Bronchial smooth muscle cell (primary cell): ENCODE results near the gene DYNC1LI1. TPM values are rescaled to one million over a fixed set of nuclear protein-coding genes. Genes with fewer than 3 reads are reported as not detected.

Source experiments
- total RNA-seq: library from RNA; depleted of rRNA; stranded (reverse); fragments of >200 nt; gene quantifications from 2 replicates; pipeline ENCODE4 v1.2.1, GENCODE V29; 2014

DYNC1LI1 gene
- 30.4 and 32.2 TPM in 2 replicates for total RNA-seq

GRCh38 chr3:32570421-32571191, at the start of gene DYNC1LI1:
Gene DYNC1LI1, minus strand, starts transcription at chr3:32570858. Its CDS starts 88 bp downstream, at chr3:32570770.

GRCh38 chr3:32502118-32502945, 68.3 kb downstream of the DYNC1LI1 start, which contains the start of gene CMTM6:
Gene CMTM6, minus strand, starts transcription at chr3:32502852. Its CDS starts 107 bp downstream, at chr3:32502745.

Other genes starting within 250 kb of the DYNC1LI1 start
- 2.1 and 3.8 TPM in 2 replicates for gene CMTM7, start 179.0 kb downstream of the DYNC1LI1 start, total RNA-seq
- 43.4 and 66.0 TPM in 2 replicates for gene CMTM6, start 68.0 kb downstream of the DYNC1LI1 start, total RNA-seq
- gene CNOT10, start 114.3 kb upstream of the DYNC1LI1 start, total RNA-seq: 20.6 and 21.5 TPM in 2 replicates
- gene TRIM71, start 247.1 kb upstream of the DYNC1LI1 start, total RNA-seq: not detected in 2 replicates